Measurements from ENCODE around the gene PARP6.

PARP6 gene

GRCh38 chr15:72272213-72272996, at the start of gene PARP6:
Gene PARP6 (minus strand): TSS chr15:72272554. CDS start chr15:72267477, 5,077 bp downstream.
- peak; percentile 97 to 98 for DNase-seq

- DNase-seq = peak; percentile 86 to 94
Measured at GRCh38 chr15:72319985-72320671, 47.8 kb upstream of the PARP6 start, which contains the start of gene CELF6. Gene CELF6 (minus strand): TSS chr15:72320157. CDS start chr15:72319874, 283 bp downstream.

GRCh38 chr15:72319360-72319984, 47.1 kb upstream of the PARP6 start:
- no peak for DNase-seq

GRCh38 chr15:72318408-72318942, 46.1 kb upstream of the PARP6 start:
- DNase-seq = peak; percentile 21 to 39

GRCh38 chr15:72315706-72316370, 43.5 kb upstream of the PARP6 start:
- DNase-seq = peak in 1 of 2 experiments; percentile 27

- DNase-seq = no peak
Measured at GRCh38 chr15:72313881-72314280, 41.5 kb upstream of the PARP6 start.

GRCh38 chr15:72313448-72313840, 41.1 kb upstream of the PARP6 start:
- DNase-seq = no peak

GRCh38 chr15:72312605-72313447, 40.5 kb upstream of the PARP6 start:
- DNase-seq = peak; percentile 37 to 70

GRCh38 chr15:72307026-72307425, 34.7 kb upstream of the PARP6 start:
- no peak for DNase-seq

GRCh38 chr15:72306211-72306785, 33.9 kb upstream of the PARP6 start:
- peak in 1 of 2 experiments; percentile 25 for DNase-seq

- DNase-seq = no peak
Measured at GRCh38 chr15:72304596-72304995, 32.2 kb upstream of the PARP6 start.

- no peak for DNase-seq
Measured at GRCh38 chr15:72302955-72303354, 30.6 kb upstream of the PARP6 start.

- no peak for DNase-seq
Measured at GRCh38 chr15:72289597-72290325, 17.4 kb upstream of the PARP6 start.

- no peak for DNase-seq
Measured at GRCh38 chr15:72288796-72289596, 16.6 kb upstream of the PARP6 start.

GRCh38 chr15:72285927-72286516, 13.7 kb upstream of the PARP6 start:
- peak in 1 of 2 experiments; percentile 27 for DNase-seq

- peak in 1 of 2 experiments; percentile 13 for DNase-seq
Measured at GRCh38 chr15:72285402-72285801, 13.0 kb upstream of the PARP6 start.

GRCh38 chr15:72284781-72285180, 12.4 kb upstream of the PARP6 start:
- no peak for DNase-seq

GRCh38 chr15:72281713-72282112, 9.4 kb upstream of the PARP6 start:
- no peak for DNase-seq

- no peak for DNase-seq
Measured at GRCh38 chr15:72280751-72281150, 8.4 kb upstream of the PARP6 start.
